ENCODE results near the gene C12orf43.

DNA sequence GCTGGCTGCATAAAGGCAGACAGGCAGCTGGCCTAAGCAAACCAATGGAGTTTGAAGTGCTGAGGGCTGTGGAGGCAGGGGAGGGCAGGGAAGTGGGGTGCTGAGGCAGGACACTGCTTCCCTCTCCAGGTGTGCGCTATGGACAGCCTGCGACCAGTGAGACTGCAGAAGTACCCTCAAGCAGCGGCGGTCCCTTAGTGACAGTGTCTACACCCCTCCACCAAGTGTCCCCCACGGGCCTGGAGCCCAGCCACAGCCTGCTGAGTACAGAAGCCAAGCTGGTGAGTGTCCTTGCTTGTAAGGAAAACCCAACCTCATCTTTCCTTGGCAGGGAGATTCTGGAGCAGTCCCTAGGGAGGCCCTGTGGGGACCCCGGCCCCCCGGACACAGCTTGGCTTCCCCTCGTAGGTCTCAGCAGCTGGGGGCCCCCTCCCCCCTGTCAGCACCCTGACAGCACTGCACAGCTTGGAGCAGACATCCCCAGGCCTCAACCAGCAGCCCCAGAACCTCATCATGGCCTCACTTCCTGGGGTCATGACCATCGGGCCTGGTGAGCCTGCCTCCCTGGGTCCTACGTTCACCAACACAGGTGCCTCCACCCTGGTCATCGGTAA lies 20.0 kb downstream of the C12orf43 start:
- TF ChIP-seq, protein P1, sequence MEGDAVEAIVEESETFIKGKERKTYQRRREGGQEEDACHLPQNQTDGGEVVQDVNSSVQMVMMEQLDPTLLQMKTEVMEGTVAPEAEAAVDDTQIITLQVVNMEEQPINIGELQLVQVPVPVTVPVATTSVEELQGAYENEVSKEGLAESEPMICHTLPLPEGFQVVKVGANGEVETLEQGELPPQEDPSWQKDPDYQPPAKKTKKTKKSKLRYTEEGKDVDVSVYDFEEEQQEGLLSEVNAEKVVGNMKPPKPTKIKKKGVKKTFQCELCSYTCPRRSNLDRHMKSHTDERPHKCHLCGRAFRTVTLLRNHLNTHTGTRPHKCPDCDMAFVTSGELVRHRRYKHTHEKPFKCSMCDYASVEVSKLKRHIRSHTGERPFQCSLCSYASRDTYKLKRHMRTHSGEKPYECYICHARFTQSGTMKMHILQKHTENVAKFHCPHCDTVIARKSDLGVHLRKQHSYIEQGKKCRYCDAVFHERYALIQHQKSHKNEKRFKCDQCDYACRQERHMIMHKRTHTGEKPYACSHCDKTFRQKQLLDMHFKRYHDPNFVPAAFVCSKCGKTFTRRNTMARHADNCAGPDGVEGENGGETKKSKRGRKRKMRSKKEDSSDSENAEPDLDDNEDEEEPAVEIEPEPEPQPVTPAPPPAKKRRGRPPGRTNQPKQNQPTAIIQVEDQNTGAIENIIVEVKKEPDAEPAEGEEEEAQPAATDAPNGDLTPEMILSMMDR (IDR thresholded peaks at IDR 0.05; ENCODE audit: poor library complexity, severe bottlenecking), result no peak
- TF ChIP-seq EP300 (conservative IDR thresholded peaks at IDR 0.05; ENCODE audit: poor library complexity, severe bottlenecking) (no peak), POLR2AphosphoS5 (IDR thresholded peaks at IDR 0.05) (no peak), MXI1 (conservative IDR thresholded peaks at IDR 0.05; ENCODE audit: poor library complexity, severe bottlenecking) (no peak), EZH2 (IDR thresholded peaks at IDR 0.05; ENCODE audit: borderline replicate concordance, insufficient read depth, low read length, poor library complexity, severe bottlenecking) (no peak)
- TF ChIP-seq, protein P2, sequence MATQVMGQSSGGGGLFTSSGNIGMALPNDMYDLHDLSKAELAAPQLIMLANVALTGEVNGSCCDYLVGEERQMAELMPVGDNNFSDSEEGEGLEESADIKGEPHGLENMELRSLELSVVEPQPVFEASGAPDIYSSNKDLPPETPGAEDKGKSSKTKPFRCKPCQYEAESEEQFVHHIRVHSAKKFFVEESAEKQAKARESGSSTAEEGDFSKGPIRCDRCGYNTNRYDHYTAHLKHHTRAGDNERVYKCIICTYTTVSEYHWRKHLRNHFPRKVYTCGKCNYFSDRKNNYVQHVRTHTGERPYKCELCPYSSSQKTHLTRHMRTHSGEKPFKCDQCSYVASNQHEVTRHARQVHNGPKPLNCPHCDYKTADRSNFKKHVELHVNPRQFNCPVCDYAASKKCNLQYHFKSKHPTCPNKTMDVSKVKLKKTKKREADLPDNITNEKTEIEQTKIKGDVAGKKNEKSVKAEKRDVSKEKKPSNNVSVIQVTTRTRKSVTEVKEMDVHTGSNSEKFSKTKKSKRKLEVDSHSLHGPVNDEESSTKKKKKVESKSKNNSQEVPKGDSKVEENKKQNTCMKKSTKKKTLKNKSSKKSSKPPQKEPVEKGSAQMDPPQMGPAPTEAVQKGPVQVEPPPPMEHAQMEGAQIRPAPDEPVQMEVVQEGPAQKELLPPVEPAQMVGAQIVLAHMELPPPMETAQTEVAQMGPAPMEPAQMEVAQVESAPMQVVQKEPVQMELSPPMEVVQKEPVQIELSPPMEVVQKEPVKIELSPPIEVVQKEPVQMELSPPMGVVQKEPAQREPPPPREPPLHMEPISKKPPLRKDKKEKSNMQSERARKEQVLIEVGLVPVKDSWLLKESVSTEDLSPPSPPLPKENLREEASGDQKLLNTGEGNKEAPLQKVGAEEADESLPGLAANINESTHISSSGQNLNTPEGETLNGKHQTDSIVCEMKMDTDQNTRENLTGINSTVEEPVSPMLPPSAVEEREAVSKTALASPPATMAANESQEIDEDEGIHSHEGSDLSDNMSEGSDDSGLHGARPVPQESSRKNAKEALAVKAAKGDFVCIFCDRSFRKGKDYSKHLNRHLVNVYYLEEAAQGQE (IDR thresholded peaks at IDR 0.05; ENCODE audit: borderline replicate concordance), result no peak
